HG03565 (cell line): ENCODE measurements around the gene CD83.

ENCODE experiments used
- ATAC-seq: cut with Tn5 transposase; IDR thresholded peaks from one replicate; pipeline ENCODE4 v1.9.1; 2021; ENCODE audit warnings: mild to moderate bottlenecking, moderate library complexity; ENCODE audit not compliant: unreplicated experiment

Gene CD83

DNA sequence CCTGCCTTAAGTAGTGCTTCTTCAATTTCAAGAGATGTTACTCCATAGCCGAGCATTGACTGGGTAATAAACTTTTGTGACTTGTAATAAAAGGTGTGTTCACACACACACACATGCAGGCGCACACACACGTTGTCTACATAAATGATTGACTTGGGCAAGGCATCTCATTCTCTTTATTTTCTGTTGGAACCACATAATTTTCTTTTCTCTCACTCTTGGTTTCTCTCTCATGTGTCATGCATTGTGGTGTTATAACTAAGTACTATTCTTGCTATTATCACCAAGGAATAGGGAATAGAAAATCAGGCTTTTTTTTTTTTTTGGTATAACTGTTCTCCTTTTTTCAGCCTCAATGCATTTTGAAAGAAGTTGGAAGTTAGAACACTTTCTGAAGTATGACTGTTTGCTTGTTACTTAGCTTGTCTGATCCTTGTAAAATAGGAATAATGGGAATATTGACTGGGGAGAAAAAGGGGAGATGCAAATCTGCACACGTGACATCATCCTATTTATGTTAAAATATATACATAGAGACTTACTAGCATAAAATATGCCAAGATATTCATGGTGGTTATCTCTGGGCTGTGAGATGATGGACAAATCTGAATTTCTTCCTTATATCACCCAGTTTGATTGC, 26.1 kb upstream of the CD83 start:
- no peak for ATAC-seq

- ATAC-seq = no peak
Measured at GRCh38 chr6:14092316-14092715, 25.3 kb upstream of the CD83 start.

GRCh38 chr6:14092838-14093789, 24.5 kb upstream of the CD83 start:
- ATAC-seq = no peak

DNA sequence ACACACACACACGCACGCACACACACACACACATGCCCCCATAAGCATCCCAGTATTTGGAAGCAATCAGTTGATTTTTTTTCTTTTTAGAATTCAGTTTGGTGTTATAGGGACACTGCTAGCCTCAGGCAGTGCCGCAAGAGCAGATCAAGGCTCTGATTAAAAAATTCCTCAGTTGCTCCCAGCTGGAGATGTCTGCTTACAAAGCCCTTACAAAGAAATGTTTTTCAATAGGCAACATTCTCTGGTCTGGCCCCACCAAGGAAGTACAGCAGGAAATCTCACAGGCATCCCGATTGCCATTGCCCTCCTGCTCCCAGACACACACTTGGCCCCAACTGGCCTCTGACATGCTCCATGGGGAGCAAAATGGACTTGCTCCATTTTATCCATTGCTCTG, 22.9 kb upstream of the CD83 start:
- ATAC-seq = no peak

GRCh38 chr6:14095437-14095836, 22.1 kb upstream of the CD83 start:
- ATAC-seq = peak; percentile 37

DNA sequence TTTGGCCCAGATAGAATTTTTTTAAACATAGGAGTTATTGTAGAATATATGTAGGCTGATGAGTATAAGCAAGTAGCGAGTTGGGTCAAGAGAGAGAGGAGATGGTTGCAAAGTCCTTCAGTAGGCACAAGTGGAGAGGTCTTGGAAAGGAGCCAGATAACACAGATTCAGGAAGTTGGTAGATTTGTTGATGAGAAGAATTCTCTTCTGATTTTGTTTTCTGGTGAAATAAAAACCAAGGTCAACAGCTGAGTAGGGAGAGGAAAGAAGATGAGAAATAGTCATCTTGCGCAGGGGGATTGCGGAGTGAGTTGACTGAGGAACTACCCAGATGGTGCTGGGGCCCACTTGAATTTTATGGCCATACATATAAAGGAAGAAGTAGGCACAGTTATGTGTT, 17.4 kb upstream of the CD83 start:
- no peak for ATAC-seq

GRCh38 chr6:14100966-14101365, 16.6 kb upstream of the CD83 start:
- ATAC-seq = no peak

DNA sequence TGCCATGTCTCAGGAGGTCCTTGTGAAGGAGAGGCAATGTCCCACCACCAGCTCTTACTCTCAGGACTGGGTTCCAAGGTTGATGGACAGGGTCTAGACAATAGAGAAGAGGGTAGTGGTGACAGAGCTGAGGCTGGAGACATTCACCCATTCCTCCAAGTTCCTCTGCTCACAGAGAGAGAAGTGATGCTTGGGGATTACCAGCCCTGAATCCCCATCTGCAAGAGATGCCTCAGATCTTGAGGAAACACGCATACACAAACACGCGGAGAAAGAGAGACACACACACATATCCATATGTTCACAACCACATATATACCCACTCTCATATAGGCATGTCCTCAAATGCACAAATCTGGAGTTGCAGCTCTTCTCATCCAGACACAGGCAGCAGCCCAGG, 15.2 kb upstream of the CD83 start:
- no peak for ATAC-seq

GRCh38 chr6:14105547-14105946, 12.0 kb upstream of the CD83 start:
- no peak for ATAC-seq

DNA sequence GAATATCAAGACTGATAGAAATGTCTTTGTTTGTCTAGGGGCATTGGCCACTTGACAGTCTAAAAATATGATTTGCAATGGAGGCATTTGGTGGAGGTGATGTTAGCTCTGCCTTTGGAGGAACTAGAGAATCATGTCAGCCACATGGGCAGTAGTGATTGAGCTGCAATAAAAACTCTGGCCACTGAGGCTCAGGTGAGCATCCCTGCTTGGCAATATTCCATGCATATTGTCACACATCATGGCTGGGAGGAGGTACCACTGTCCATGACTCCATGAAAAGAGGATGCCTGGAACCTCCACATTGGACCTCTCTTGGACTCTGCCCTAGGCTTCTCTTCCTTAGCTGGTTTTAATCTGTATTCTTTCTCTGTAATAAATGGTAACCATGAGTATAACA, 10.6 kb upstream of the CD83 start:
- ATAC-seq = no peak

DNA sequence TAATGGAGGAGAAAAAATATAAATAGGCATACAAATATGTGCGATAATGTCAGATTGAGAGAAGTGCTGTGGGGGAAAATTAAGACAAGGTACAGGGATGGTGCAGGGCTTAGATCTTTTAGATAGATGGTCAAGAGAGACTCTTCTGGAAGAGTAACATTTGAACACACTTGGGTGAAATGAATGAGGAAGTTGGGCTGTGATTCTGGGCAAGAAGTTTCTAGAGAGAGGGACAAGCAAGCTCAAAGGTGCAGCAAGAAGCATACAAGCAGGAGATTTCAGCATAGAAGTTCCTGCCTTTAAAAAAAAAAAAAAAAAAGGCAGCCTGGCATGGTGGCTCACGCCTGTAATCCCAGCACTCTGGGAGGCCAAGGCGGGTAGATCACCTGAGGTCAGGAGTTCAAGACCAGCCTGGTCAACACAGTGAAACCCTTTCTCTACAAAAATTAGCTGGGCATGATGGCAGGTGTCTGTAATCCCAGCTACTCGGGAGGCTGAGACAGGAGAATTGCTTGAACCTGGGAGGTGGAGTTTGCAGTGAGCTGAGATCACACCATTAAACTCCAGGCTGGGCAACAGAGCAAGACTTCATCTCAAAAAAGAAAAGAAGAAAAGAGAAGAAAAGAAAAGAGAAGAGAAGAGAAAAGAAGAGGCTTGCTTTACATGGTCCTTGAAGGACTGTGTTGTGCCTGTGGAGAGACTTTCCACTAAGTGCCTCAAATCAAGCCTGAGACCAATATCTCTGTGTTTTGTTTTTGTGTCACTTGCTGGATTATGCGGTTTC, 9.7 kb upstream of the CD83 start:
- ATAC-seq = no peak

DNA sequence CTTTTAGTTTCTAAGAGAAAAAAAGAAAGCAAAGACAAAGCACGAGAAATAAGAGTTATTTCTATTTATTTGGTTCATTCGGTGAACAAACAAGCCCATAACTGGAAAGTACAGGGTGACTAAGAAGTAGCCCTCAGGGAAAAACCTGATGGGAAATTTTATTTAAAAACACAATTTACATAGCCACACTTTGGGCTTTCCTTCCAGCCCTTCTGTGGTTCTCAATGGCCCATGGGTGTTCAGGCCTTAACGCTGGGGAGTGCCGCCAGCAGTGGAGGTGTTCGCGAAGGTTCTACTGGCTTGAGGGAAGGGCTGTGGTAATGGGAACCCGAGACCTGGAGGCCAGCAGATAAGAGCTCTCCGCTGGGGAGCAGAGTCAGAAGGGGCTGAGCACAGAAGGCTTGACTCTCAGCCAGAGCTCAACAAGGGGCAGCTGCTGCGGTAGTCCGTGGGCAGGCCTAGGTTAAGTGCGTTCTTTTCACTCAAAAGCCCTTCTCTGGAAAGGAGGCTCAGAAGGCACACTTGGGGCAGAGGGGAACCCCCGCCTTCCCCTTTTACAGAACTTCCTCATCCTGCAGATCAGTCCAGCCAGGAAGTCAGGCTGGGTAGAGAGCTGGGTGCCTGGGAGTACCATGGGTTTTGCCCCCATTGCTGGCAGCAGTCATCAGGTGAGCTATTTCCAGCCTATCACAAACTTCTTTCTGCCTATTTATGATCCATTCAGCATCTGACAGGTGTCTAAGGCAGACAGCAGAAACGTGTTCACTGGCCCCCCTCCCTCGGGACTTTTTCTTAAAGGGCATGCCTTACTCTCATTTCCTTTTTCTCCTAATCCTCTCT, 8.8 kb upstream of the CD83 start:
- ATAC-seq = peak; percentile 47

GRCh38 chr6:14109411-14109826, 8.2 kb upstream of the CD83 start:
- ATAC-seq = no peak

DNA sequence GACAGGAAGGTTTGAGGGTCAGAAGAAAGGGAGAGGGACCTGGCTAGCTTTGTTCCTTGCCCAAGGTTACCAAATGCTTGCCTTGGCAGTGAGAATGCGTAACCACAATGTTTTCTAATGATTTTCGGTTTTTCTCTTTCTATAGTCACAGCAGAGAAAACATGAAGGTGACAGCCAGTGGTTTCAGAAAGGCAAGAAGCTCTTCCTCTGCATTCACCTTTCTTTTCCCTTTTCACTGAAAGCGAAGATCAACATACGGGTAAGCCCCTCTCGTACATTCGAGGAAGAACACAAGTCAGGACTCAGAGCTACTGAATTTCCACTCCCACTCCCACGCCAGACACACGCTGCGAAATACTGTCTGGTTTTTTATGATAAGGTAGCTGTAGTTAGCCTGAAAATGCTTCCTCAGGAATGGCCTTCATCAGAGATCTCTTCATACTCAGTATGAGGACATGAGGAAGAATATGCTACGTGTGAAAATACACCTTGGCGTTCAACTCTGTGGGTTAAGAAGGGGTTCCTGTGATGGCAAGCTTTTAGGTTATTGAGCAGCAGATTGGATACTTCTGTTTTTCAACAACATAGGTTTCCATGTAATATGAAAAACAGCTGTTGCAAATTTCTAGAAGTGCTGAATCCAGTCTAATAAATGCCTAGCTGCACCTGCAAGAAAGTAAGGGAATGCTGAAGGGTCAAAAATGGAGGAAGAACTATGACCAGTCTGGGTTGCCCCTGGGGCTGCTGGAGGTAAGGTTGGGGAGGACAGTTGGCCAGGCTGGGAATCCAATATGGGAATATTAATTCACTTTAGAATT, 7.4 kb upstream of the CD83 start:
- peak; percentile 42 for ATAC-seq

DNA sequence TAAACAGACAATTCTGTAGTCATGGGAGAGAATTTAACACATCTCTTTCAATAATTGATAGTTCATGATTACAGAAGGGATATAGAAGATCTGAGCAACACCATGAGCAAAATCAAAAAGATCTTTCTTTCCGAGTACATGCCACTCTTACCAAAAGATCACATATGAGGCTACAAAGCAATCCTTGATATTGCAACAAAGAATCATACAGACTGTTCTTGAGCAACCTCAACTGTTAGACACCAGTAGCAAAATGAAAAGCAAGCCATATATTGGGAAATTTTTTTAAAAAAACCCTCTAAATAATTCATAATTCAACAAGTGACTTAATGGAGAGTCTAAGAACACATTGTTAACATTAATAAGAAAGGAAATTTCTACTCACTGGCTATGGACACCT, 3.6 kb upstream of the CD83 start:
- ATAC-seq = no peak

DNA sequence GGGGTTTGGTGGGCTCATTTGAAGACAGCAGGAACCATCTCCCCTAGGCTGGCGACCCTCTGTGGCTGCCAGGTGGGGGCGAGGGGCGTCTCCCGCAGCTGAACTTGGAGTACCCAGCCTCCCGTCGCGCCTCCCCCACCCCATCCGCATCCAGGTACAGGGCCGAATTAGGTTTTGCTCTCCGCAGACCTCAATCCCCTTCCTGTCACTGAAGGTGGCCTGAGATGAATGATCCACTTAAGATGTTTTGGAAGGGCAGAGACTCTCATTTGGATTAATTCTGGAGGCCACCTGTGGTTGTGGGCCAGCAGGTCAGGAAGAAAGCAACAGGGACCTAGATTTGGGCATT, 493 bp downstream of the CD83 start:
- no peak for ATAC-seq

- ATAC-seq = no peak
Measured at GRCh38 chr6:14118446-14118845, 874 bp downstream of the CD83 start.

DNA sequence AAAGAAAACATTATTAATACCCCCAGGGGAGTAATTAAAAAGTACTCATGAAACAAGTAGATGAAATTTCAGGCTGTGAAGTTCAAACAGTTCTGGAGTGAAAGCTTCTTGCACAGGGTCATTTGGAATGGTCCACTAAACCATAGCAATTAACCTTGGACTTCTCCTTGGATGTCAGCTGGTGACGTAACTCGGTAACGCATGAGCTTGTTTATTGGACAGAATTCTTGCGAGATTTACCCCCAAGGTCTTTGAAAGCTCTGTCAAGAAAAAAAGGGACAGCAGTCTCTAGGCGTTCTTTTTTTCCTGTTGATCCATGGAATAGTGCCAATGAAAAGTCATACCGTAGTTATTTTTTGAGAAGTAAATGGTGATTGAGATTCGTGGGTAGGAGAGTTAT, 2.2 kb downstream of the CD83 start:
- ATAC-seq = no peak

GRCh38 chr6:14120546-14120945, 3.0 kb downstream of the CD83 start:
- ATAC-seq = no peak

GRCh38 chr6:14121936-14122344, 4.4 kb downstream of the CD83 start:
- peak; percentile 55 for ATAC-seq
